GM23338 (cell line): Measurements from ENCODE around the gene DACH1. TPM values are rescaled to one million over a fixed set of nuclear protein-coding genes. Genes with fewer than 3 reads are reported as not detected.

Experiments
- ATAC-seq: fragments of 200-7000 bp; cut with Tn5 transposase; 3 replicates; pipeline ENCODE4 v1.9.1; 2020
- DNase-seq: peaks from one replicate; pipeline ENCODE4 v3.0.0-alpha.2; 2015; ENCODE audit warnings: low spot score
- H2AFZ ChIP-seq: fragments of 200-600 bp; sonication (generic); 2 replicates; pipeline ENCODE4 v1.8.0; 2016; ENCODE audit warnings: antibody characterized with exemption, mild to moderate bottlenecking, moderate library complexity
- H3F3A ChIP-seq: fragments of 200-600 bp; sonication (generic); replicated peaks from 2 replicates; pipeline ENCODE4 v1.8.0; 2017; ENCODE audit warnings: antibody characterized with exemption, mixed run types, low read depth
- H3K27ac ChIP-seq: fragments of 200-600 bp; sonication (generic); 2 replicates; pipeline ENCODE4 v1.6.1; 2016; ENCODE audit warnings: low read depth
- H3K27me3 ChIP-seq: fragments of 200-600 bp; sonication (generic); 2 replicates; pipeline ENCODE4 v1.8.0; 2016; ENCODE audit warnings: mild to moderate bottlenecking, mixed run types, moderate library complexity; ENCODE audit not compliant: insufficient read depth
- H3K36me3 ChIP-seq: fragments of 200-600 bp; sonication (generic); 2 replicates; pipeline ENCODE4 v1.8.0; 2016; ENCODE audit warnings: mild to moderate bottlenecking; ENCODE audit not compliant: insufficient read depth
- H3K4me1 ChIP-seq: fragments of 200-600 bp; sonication (generic); 2 replicates; pipeline ENCODE4 v1.8.0; 2016; ENCODE audit warnings: mild to moderate bottlenecking, moderate library complexity; ENCODE audit not compliant: insufficient read depth
- H3K4me2 ChIP-seq: fragments of 200-600 bp; sonication (generic); 2 replicates; pipeline ENCODE4 v1.7.1; 2017; ENCODE audit warnings: mixed run types
- H3K4me3 ChIP-seq: fragments of 200-600 bp; sonication (generic); 2 replicates; pipeline ENCODE4 v1.6.1; 2016; ENCODE audit warnings: mixed run types
- H3K79me2 ChIP-seq: fragments of 200-600 bp; sonication (generic); replicated peaks from 2 replicates; pipeline ENCODE4 v1.8.0; 2017; ENCODE audit warnings: mild to moderate bottlenecking; ENCODE audit not compliant: insufficient read depth
- H3K9me2 ChIP-seq: fragments of 200-600 bp; sonication (generic); 2 replicates; pipeline ENCODE4 v1.8.0; 2017; ENCODE audit not compliant: insufficient read depth
- H4K20me1 ChIP-seq: fragments of 200-600 bp; sonication (generic); replicated peaks from 2 replicates; pipeline ENCODE4 v1.8.0; 2017; ENCODE audit warnings: mild to moderate bottlenecking; ENCODE audit not compliant: insufficient read depth
- H3K27ac Mint-ChIP-seq: 2 replicates; pipeline ENCODE4 v1.8.0; 2020; ENCODE audit warnings: inconsistent platforms, mild to moderate bottlenecking, moderate library complexity, mixed read lengths
- H3K27me3 Mint-ChIP-seq: 3 replicates; pipeline ENCODE4 v1.8.0; 2022; ENCODE audit warnings: low read depth, mild to moderate bottlenecking, moderate library complexity, mixed read lengths, inconsistent platforms; ENCODE audit not compliant: insufficient read depth, poor library complexity
- H3K36me3 Mint-ChIP-seq: 3 replicates; pipeline ENCODE4 v1.8.0; 2021; ENCODE audit warnings: low read depth, mild to moderate bottlenecking, inconsistent platforms, moderate library complexity, mixed read lengths
- H3K4me1 Mint-ChIP-seq: 3 replicates; pipeline ENCODE4 v1.8.0; 2020; ENCODE audit warnings: mild to moderate bottlenecking, inconsistent platforms, mixed read lengths
- H3K4me3 Mint-ChIP-seq: 3 replicates; pipeline ENCODE4 v1.8.0; 2021; ENCODE audit warnings: moderate library complexity, mild to moderate bottlenecking, inconsistent platforms, mixed read lengths
- H3K9me3 Mint-ChIP-seq: 3 replicates; pipeline ENCODE4 v1.8.0; 2020; ENCODE audit warnings: moderate library complexity, mild to moderate bottlenecking, inconsistent platforms, mixed read lengths
- EZH2 ChIP-seq: fragments of 200-600 bp; sonication (generic); IDR thresholded peaks from one replicate; pipeline ENCODE4 v1.8.0; 2017; ENCODE audit warnings: antibody characterized with exemption, mild to moderate bottlenecking, low read depth; ENCODE audit not compliant: unreplicated experiment
- EZH2phosphoT487 ChIP-seq: fragments of 200-600 bp; sonication (generic); IDR thresholded peaks from one replicate; pipeline ENCODE4 v1.8.1; 2018; ENCODE audit warnings: antibody characterized with exemption; ENCODE audit not compliant: unreplicated experiment
- POLR2AphosphoS5 ChIP-seq: IDR thresholded peaks from 2 replicates; pipeline ENCODE4 v1.6.1; 2016; ENCODE audit warnings: antibody characterized with exemption, low read depth
- REST ChIP-seq: IDR thresholded peaks from one replicate; pipeline ENCODE4 v1.6.1; 2018; ENCODE audit warnings: antibody characterized with exemption; ENCODE audit not compliant: unreplicated experiment
- ZNF114 ChIP-seq: fragments of 250-450 bp; sonication (Bioruptor Pico); IDR thresholded peaks from 2 replicates; pipeline ENCODE4 v1.5.0; 2020; ENCODE audit warnings: mild to moderate bottlenecking, moderate library complexity
- ZNF331 ChIP-seq: fragments of 250-450 bp; sonication (Bioruptor Pico); IDR thresholded peaks from 2 replicates; pipeline ENCODE4 v1.5.0; 2020; ENCODE audit warnings: low read depth, mild to moderate bottlenecking, moderate library complexity
- ZNF462 ChIP-seq: fragments of 250-450 bp; sonication (Bioruptor Pico); IDR thresholded peaks from 2 replicates; pipeline ENCODE4 v1.5.0; 2020; ENCODE audit warnings: mild to moderate bottlenecking, moderate library complexity
- polyA plus RNA-seq: library from polyadenylated mRNA; unstranded; fragments of >200 nt; fragmentation: Nextera tagmentation; extraction: Ambion mirVana; gene quantifications from 2 replicates; pipeline ENCODE4 v1.2.1, GENCODE V29; 2016
- total RNA-seq: library from RNA; depleted of rRNA; stranded (reverse); fragments of >200 nt; shearing (Covaris generic); gene quantifications from 2 replicates; pipeline ENCODE4 v1.2.3, GENCODE V29; 2014

DACH1 gene
- total and polyA plus RNA-seq, 2 experiments from 2014 or later, result 0.45 to 0.57 TPM

- no peaks in the 10 kb centered on the region for H3K36me3 Mint-ChIP-seq
- no peak overlapping the region for H3K4me2 ChIP-seq
Observed at GRCh38 chr13:71860547-71861138, 6.4 kb downstream of the DACH1 start.

GRCh38 chr13:71858647-71859046 lies 8.4 kb downstream of the DACH1 start:
- H3K36me3 ChIP-seq, result no peaks in the 10 kb centered on the region
- H3K4me2 ChIP-seq, result no peak overlapping the region
- Mint-ChIP-seq H3K9me3 (no peaks in the 10 kb centered on the region), H3K27me3 (peaks cover 5% of the 10 kb centered on the region), H3K36me3 (no peaks in the 10 kb centered on the region), H3K27ac (no peak overlapping the region), H3K4me3 (no peak overlapping the region), H3K4me1 (peaks cover 1% of the 10 kb centered on the region; the same call in 1 of the 3 replicates)
- no peaks in the 10 kb centered on the region for H3K79me2 ChIP-seq
- H3K4me3 ChIP-seq, result no peak overlapping the region
- no peaks in the 10 kb centered on the region for H3F3A ChIP-seq
- no peak for DNase-seq
- H3K4me1 ChIP-seq, result peaks cover 3% of the 10 kb centered on the region; the same call in 1 of the 2 replicates
- H2AFZ ChIP-seq, result no peak overlapping the region
- no peak overlapping the region for H3K27ac ChIP-seq
- ATAC-seq, result no peak
- no peaks in the 10 kb centered on the region for H4K20me1 ChIP-seq
- no peaks in the 10 kb centered on the region for H3K9me2 ChIP-seq
- peaks cover 26% of the 10 kb centered on the region for H3K27me3 ChIP-seq
- TF ChIP-seq POLR2AphosphoS5 (no peak), ZNF114 (no peak), ZNF331 (CRISPR knock-in tag) (no peak), ZNF462 (CRISPR knock-in tag) (no peak), EZH2 (no peak), EZH2phosphoT487 (no peak)

More at GRCh38 chr13:71860547-71861138, 6.4 kb downstream of the DACH1 start:
- peaks cover 8% of the 10 kb centered on the region for H3K4me1 ChIP-seq
- H4K20me1 ChIP-seq, result no peaks in the 10 kb centered on the region
- H3K27ac ChIP-seq, result no peak overlapping the region
- no peak overlapping the region for H3K4me3 ChIP-seq
- DNase-seq (no peak), ATAC-seq (no peak)
- Mint-ChIP-seq H3K4me3 (no peak overlapping the region), H3K27me3 (peaks cover 22% of the 10 kb centered on the region), H3K27ac (no peak overlapping the region), H3K4me1 (peaks cover 6% of the 10 kb centered on the region), H3K9me3 (0 out of 3 replicates have a peak, but pooled peaks cover 2% of the 10 kb centered on the region)
- H2AFZ ChIP-seq, result no peak overlapping the region
- H3K79me2 ChIP-seq, result no peaks in the 10 kb centered on the region
- H3K27me3 ChIP-seq, result peaks cover 46% of the 10 kb centered on the region
- H3K36me3 ChIP-seq, result no peaks in the 10 kb centered on the region
- TF ChIP-seq REST, result no peak
- TF ChIP-seq EZH2, result no peak
- TF ChIP-seq ZNF114, result no peak
- TF ChIP-seq POLR2AphosphoS5, result no peak
- no peaks in the 10 kb centered on the region for H3K9me2 ChIP-seq
- peaks cover 5% of the 10 kb centered on the region; the same call in 1 of the 2 replicates for H3F3A ChIP-seq
